SHP77 treated with DMSO at 0.1 percent for 48 hours (cell line): Measurements from ENCODE around the gene ASNS.
"Not testable (repeated sequence)": the region's sequence is repeated elsewhere in the genome, so short reads cannot be mapped to it uniquely, and the experiment has no call there.

Experiments
- DNase-seq: peaks from one replicate; lab custom pipeline; 2025; lab: John Stamatoyannopoulos, UW

The ASNS gene

GRCh38 chr7:97872025-97872669 lies at the start of gene ASNS:
Gene ASNS (minus strand): TSS chr7:97872408. CDS start chr7:97869156, 3,252 bp downstream.
- peak; percentile 86 for DNase-seq

GRCh38 chr7:97921254-97921653 lies 49.0 kb upstream of the ASNS start:
- DNase-seq, result not testable (repeated sequence)

GRCh38 chr7:97915267-97915666 lies 43.1 kb upstream of the ASNS start:
- not testable (repeated sequence) for DNase-seq

GRCh38 chr7:97912294-97912693 lies 40.1 kb upstream of the ASNS start:
- DNase-seq, result not testable (repeated sequence)

- DNase-seq, result not testable (repeated sequence)
Observed at GRCh38 chr7:97896893-97897292, 24.7 kb upstream of the ASNS start.

- not testable (repeated sequence) for DNase-seq
Observed at GRCh38 chr7:97891721-97892120, 19.5 kb upstream of the ASNS start.

GRCh38 chr7:97879527-97879926 lies 7.3 kb upstream of the ASNS start:
- DNase-seq, result not testable (repeated sequence)

- DNase-seq, result not testable (repeated sequence)
Observed at GRCh38 chr7:97874894-97875293, 2.7 kb upstream of the ASNS start.

- DNase-seq, result no peak
Observed at GRCh38 chr7:97873606-97874005, 1.4 kb upstream of the ASNS start.

- DNase-seq, result no peak
Observed at GRCh38 chr7:97871659-97872024, 566 bp downstream of the ASNS start.

GRCh38 chr7:97868788-97869187 lies 3.4 kb downstream of the ASNS start:
- no peak for DNase-seq

GRCh38 chr7:97868314-97868713 lies 3.9 kb downstream of the ASNS start:
- DNase-seq, result no peak

- DNase-seq, result no peak
Observed at GRCh38 chr7:97865104-97865503, 7.1 kb downstream of the ASNS start.

GRCh38 chr7:97859606-97860204 lies 12.5 kb downstream of the ASNS start:
- DNase-seq, result no peak

GRCh38 chr7:97858221-97858620 lies 14.0 kb downstream of the ASNS start:
- no peak for DNase-seq

- no peak for DNase-seq
Observed at GRCh38 chr7:97857544-97857943, 14.7 kb downstream of the ASNS start.

GRCh38 chr7:97851683-97852082 lies 20.5 kb downstream of the ASNS start:
- no peak for DNase-seq

GRCh38 chr7:97850262-97851031 lies 21.8 kb downstream of the ASNS start:
- not testable (repeated sequence) for DNase-seq

GRCh38 chr7:97847791-97848190 lies 24.4 kb downstream of the ASNS start:
- DNase-seq, result no peak

GRCh38 chr7:97846945-97847344 lies 25.3 kb downstream of the ASNS start:
- DNase-seq, result no peak

GRCh38 chr7:97845622-97846203 lies 26.5 kb downstream of the ASNS start:
- no peak for DNase-seq

GRCh38 chr7:97844036-97844435 lies 28.2 kb downstream of the ASNS start:
- no peak for DNase-seq
